Liver (tissue), 9 donors: ENCODE data around the gene EPM2A. TPM values are rescaled to one million over a fixed set of nuclear protein-coding genes. Genes with fewer than 3 reads are reported as not detected.
"Not testable (repeated sequence)": the region's sequence is repeated elsewhere in the genome, so short reads cannot be mapped to it uniquely, and the experiment has no call there.

Experiments used
- DNase-seq: peaks from one replicate; pipeline ENCODE4 v3.0.0-alpha.2; 2017; ENCODE audit warnings: low spot score
- H3K27ac ChIP-seq, 2 donors: one replicate each; pipeline ENCODE4 v1.7.0; 2013; ENCODE audit warnings: inconsistent platforms in 2 of 2, low read length in 2 of 2, control low read depth in 1 of 2, low read depth in 1 of 2, mild to moderate bottlenecking in 1 of 2
- H3K27me3 ChIP-seq, 4 donors: one replicate each; pipeline versions ENCODE4 v1.6.1 to v1.7.0; 2013; ENCODE audit warnings: low read length in 3 of 4, inconsistent platforms in 1 of 4, mild to moderate bottlenecking in 1 of 4, moderate library complexity in 1 of 4; ENCODE audit not compliant: control insufficient read depth in 4 of 4, insufficient read depth in 4 of 4
- H3K36me3 ChIP-seq, 4 donors: one replicate each; pipeline versions ENCODE4 v1.6.1 to v1.7.0; 2013; ENCODE audit warnings: low read length in 3 of 4, mild to moderate bottlenecking in 3 of 4, low read depth in 1 of 4, moderate library complexity in 1 of 4; ENCODE audit not compliant: control insufficient read depth in 4 of 4, insufficient read depth in 3 of 4
- H3K4me1 ChIP-seq, 4 donors: one replicate each; pipeline versions ENCODE4 v1.6.1 to v1.7.0; 2013; ENCODE audit warnings: low read length in 3 of 4, mild to moderate bottlenecking in 3 of 4, moderate library complexity in 1 of 4; ENCODE audit not compliant: control insufficient read depth in 4 of 4, insufficient read depth in 4 of 4
- H3K4me3 ChIP-seq, 3 donors: one replicate each; pipeline versions ENCODE4 v1.6.1 to v1.7.0; 2013; ENCODE audit warnings: low read length in 3 of 3, control low read depth in 1 of 3, low read depth in 1 of 3, mild to moderate bottlenecking in 1 of 3
- H3K9ac ChIP-seq, 2 donors: one replicate each; pipeline ENCODE4 v1.7.0; 2013; ENCODE audit warnings: low read length in 2 of 2, mild to moderate bottlenecking in 2 of 2, moderate library complexity in 2 of 2, control low read depth in 1 of 2, low read depth in 1 of 2
- H3K9me3 ChIP-seq, 4 donors: one replicate each; pipeline versions ENCODE4 v1.6.1 to v1.7.0; 2013; ENCODE audit warnings: low read length in 3 of 4; ENCODE audit not compliant: control insufficient read depth in 4 of 4
- ATF3 ChIP-seq: IDR thresholded peaks from 2 replicates; pipeline ENCODE4 v1.6.1; 2016; ENCODE audit warnings: antibody characterized with exemption
- EGR1 ChIP-seq, 2 donors: IDR thresholded peaks; 2 replicates each; pipeline ENCODE4 v1.6.1; 2016 to 2018; ENCODE audit warnings: antibody characterized with exemption in 2 of 2, low read depth in 2 of 2
- FOXA1 ChIP-seq: IDR thresholded peaks from 2 replicates; pipeline ENCODE4 v1.6.1; 2016; ENCODE audit warnings: antibody characterized with exemption
- HNF4A ChIP-seq, 2 donors: conservative IDR thresholded peaks; 2 replicates each; pipeline ENCODE4 v1.6.1; 2016; ENCODE audit warnings: antibody characterized with exemption in 2 of 2, mild to moderate bottlenecking in 2 of 2
- HNF4G ChIP-seq: IDR thresholded peaks from 2 replicates; pipeline ENCODE4 v1.6.1; 2016; ENCODE audit warnings: antibody characterized with exemption
- JUND ChIP-seq, 2 donors: IDR thresholded peaks; 2 replicates each; pipeline ENCODE4 v1.6.1; 2016; ENCODE audit warnings: antibody characterized with exemption in 2 of 2
- NR2F2 ChIP-seq: IDR thresholded peaks from 2 replicates; pipeline ENCODE4 v1.6.1; 2016; ENCODE audit warnings: antibody characterized with exemption
- RAD21 ChIP-seq, 2 donors: IDR thresholded peaks; 2 replicates each; pipeline ENCODE4 v1.6.1; 2016; ENCODE audit warnings: antibody characterized with exemption in 2 of 2, mild to moderate bottlenecking in 2 of 2
- RXRA ChIP-seq, 2 donors: IDR thresholded peaks; 2 replicates each; pipeline ENCODE4 v1.6.1; 2017 to 2018; ENCODE audit warnings: antibody characterized with exemption in 2 of 2, mild to moderate bottlenecking in 1 of 2
- YY1 ChIP-seq: IDR thresholded peaks from 2 replicates; pipeline ENCODE4 v1.6.1; 2016; ENCODE audit warnings: antibody characterized with exemption, mild to moderate bottlenecking
- ZBTB33 ChIP-seq: IDR thresholded peaks from 2 replicates; pipeline ENCODE4 v1.6.1; 2016; ENCODE audit warnings: antibody characterized with exemption
- WGBS: extraction: QIAGEN DNeasy Blood & Tissue Kit; methylation state at CpG from one replicate; pipeline ENCODE4 v1.1.7; 2013; 5-methylcytosine and 5-hydroxymethylcytosine counted together
- polyA plus RNA-seq, 2 donors: library from polyadenylated mRNA; stranded (reverse) in 1 of 2; unstranded in 1 of 2; fragments of 200-250 nt in 1 of 2; fragments of >200 nt in 1 of 2; fragmentation: Nextera tagmentation in 1 of 2; extraction: Ambion mirVana in 1 of 2; gene quantifications; one replicate each; pipeline versions ENCODE4 v1.2.1 to v1.2.3, GENCODE V29; 2013 to 2015
- total RNA-seq, 2 donors: library from RNA; depleted of rRNA; stranded (reverse); fragments of >200 nt; gene quantifications; one replicate each; pipeline ENCODE4 v1.2.3, GENCODE V29; 2014
- TF ChIP-seq, protein P1 (sequence below): IDR thresholded peaks from 2 replicates; pipeline ENCODE4 v1.6.1; 2016; ENCODE audit warnings: antibody characterized with exemption
- TF ChIP-seq, protein P2 (sequence below): IDR thresholded peaks from 2 replicates; pipeline ENCODE4 v1.6.1; 2016; ENCODE audit warnings: antibody characterized with exemption, mild to moderate bottlenecking
- donor health status: healthy.
- donor health status: healthy.
- donor health status: healthy.
- donor health status: healthy.
- donor health status: healthy.

EPM2A gene
- total and polyA plus RNA-seq, 4 donors = 3.7 to 13.0 (median 5.1) TPM

- H3K36me3 ChIP-seq = no peaks in the 10 kb centered on the region
- no peak overlapping the region for H3K9ac ChIP-seq
- DNase-seq = no peak
- H3K4me3 ChIP-seq = no peak overlapping the region
- no peaks in the 10 kb centered on the region for H3K4me1 ChIP-seq
- WGBS = 80% methylated on average over 2 of the region's 2 CpGs
- H3K9me3 ChIP-seq = no peaks in the 10 kb centered on the region
- TF ChIP-seq, protein P1, sequence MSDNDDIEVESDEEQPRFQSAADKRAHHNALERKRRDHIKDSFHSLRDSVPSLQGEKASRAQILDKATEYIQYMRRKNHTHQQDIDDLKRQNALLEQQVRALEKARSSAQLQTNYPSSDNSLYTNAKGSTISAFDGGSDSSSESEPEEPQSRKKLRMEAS = no peak
- TF ChIP-seq RAD21 (IDR thresholded peaks at IDR 0.05) = no peak
- no peak for TF ChIP-seq HNF4G
- TF ChIP-seq ATF3 = no peak
- TF ChIP-seq HNF4A (conservative IDR thresholded peaks at IDR 0.05) = no peak
- no peak for TF ChIP-seq RXRA (IDR thresholded peaks at IDR 0.05)
- no peak for TF ChIP-seq FOXA1
- no peak for TF ChIP-seq ZBTB33
- TF ChIP-seq, protein P2, sequence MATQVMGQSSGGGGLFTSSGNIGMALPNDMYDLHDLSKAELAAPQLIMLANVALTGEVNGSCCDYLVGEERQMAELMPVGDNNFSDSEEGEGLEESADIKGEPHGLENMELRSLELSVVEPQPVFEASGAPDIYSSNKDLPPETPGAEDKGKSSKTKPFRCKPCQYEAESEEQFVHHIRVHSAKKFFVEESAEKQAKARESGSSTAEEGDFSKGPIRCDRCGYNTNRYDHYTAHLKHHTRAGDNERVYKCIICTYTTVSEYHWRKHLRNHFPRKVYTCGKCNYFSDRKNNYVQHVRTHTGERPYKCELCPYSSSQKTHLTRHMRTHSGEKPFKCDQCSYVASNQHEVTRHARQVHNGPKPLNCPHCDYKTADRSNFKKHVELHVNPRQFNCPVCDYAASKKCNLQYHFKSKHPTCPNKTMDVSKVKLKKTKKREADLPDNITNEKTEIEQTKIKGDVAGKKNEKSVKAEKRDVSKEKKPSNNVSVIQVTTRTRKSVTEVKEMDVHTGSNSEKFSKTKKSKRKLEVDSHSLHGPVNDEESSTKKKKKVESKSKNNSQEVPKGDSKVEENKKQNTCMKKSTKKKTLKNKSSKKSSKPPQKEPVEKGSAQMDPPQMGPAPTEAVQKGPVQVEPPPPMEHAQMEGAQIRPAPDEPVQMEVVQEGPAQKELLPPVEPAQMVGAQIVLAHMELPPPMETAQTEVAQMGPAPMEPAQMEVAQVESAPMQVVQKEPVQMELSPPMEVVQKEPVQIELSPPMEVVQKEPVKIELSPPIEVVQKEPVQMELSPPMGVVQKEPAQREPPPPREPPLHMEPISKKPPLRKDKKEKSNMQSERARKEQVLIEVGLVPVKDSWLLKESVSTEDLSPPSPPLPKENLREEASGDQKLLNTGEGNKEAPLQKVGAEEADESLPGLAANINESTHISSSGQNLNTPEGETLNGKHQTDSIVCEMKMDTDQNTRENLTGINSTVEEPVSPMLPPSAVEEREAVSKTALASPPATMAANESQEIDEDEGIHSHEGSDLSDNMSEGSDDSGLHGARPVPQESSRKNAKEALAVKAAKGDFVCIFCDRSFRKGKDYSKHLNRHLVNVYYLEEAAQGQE = no peak
- TF ChIP-seq NR2F2 = no peak
- no peak for TF ChIP-seq EGR1 (IDR thresholded peaks at IDR 0.05; ENCODE audit: low read depth in 2 of 2)
- no peak for TF ChIP-seq YY1
- TF ChIP-seq JUND (IDR thresholded peaks at IDR 0.05) = no peak
- no peak overlapping the region for H3K27ac ChIP-seq
- H3K27me3 ChIP-seq = no peaks in the 10 kb centered on the region
Measured at GRCh38 chr6:145743332-145743731, 8.0 kb upstream of the EPM2A start.

GRCh38 chr6:145742472-145742871 is 7.2 kb upstream of the EPM2A start:
- H3K27ac ChIP-seq, H3K9me3 ChIP-seq, H3K27me3 ChIP-seq, H3K4me1 ChIP-seq, H3K4me3 ChIP-seq, DNase-seq, H3K9ac ChIP-seq, H3K36me3 ChIP-seq: not testable (repeated sequence)
- WGBS = 84% methylated on average over 6 of the region's 6 CpGs

DNA sequence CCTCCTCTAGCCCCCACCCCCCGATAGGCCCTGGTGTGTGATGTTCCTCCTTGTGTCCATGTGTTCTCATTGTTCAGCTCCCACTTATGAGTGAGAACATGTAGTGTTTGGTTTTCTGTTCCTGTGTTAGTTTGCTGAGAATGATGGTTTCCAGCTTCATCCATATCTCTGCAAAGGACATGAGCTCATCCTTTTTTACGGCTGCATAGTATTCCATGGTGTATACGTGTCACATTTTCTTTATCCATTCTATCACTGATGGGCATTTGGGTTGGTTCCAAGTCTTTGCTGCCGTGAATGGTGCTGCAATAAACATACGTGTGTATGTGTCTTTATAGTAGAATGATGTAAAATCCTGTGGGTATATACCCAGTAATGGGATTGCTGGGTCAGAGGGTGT is 4.4 kb upstream of the EPM2A start:
- not testable (repeated sequence) for DNase-seq, H3K27me3 ChIP-seq, H3K4me1 ChIP-seq, H3K27ac ChIP-seq, H3K36me3 ChIP-seq, H3K9me3 ChIP-seq, H3K9ac ChIP-seq, H3K4me3 ChIP-seq
- 95% methylated on average over 5 of the region's 5 CpGs for WGBS
